GM12872 (cell line): ENCODE data around the gene OMA1.

ENCODE experiments used
- TF ChIP-seq, protein P1 (sequence below): IDR thresholded peaks from 3 replicates; pipeline ENCODE4 v1.5.1; 2011; ENCODE audit warnings: low read depth, mild to moderate bottlenecking, low read length, moderate library complexity; ENCODE audit not compliant: insufficient read depth

Gene OMA1

DNA sequence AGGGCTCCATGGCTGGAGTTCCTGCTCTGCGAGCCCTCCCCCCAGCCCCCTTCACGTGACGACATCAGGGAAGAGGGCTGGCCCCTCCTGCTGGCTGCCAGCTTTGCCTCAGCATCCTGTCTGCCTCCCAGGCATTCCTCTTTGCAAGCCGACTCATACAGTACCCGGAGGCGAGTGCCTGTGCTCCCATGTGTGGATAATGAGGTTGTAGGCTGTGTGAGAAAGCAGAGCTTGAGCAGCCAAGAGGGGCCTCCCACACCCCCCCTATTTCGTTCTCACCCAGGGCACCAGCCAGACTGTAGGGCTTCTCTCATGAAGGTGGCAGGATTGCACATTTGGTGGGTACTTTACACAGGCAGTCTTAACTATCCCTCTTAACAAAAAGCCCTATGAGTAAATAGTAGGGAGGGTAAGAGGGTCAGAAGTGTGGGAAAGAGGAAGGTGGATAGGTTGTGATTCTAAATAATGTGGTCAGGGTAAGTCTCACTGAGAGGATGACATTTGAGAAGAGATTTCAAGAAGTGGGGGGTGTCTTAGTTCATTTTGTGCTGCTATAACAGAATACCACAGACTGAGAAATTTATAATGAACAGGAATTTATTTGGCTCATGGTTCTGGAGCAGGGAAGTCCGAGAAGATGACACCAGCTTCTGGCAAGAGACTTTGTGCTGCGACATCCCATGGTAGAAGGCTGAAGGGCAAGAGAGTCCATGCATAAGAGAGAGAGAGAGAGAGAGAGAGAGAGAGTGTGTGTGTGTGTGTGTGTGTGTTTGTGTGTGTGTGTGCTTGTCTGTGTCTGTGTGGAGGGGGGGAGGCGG is 113.5 kb downstream of the OMA1 start:
- TF ChIP-seq, protein P1, sequence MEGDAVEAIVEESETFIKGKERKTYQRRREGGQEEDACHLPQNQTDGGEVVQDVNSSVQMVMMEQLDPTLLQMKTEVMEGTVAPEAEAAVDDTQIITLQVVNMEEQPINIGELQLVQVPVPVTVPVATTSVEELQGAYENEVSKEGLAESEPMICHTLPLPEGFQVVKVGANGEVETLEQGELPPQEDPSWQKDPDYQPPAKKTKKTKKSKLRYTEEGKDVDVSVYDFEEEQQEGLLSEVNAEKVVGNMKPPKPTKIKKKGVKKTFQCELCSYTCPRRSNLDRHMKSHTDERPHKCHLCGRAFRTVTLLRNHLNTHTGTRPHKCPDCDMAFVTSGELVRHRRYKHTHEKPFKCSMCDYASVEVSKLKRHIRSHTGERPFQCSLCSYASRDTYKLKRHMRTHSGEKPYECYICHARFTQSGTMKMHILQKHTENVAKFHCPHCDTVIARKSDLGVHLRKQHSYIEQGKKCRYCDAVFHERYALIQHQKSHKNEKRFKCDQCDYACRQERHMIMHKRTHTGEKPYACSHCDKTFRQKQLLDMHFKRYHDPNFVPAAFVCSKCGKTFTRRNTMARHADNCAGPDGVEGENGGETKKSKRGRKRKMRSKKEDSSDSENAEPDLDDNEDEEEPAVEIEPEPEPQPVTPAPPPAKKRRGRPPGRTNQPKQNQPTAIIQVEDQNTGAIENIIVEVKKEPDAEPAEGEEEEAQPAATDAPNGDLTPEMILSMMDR, result no peak

DNA sequence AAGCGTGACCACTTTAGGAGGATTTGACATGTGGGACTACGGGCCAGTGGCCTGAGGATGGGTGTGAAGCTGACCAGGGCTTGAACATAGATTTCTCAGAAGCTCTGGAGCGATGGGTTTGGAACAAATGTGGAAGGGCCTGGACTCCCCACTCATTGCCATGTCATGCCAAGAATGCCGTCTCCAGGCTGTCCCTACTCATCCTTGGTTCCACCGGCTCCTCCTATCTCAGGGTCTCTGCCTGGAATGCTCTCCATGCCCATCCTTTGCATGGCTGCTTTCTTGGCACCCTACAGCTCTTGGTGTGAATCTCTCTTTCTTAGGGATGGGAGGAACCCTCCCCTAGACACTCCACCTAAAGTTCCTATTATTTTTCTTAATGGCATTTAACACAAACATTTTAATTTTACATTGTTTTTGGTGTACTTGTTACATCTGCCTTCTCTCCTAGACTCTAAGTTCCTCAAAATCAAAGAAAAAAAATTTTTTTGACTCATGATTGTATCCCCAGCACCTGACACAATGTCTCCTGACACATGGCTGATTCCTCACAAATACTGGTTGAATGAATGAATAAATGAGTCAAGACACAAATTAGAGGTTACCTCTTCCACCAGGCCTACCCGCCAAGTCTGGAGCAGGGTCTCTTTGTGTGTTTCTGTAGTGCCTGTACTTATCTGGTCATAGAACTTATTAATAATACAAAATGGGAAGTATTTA is 114.5 kb downstream of the OMA1 start:
- TF ChIP-seq, protein P1, result no peak
